ENCODE results near the gene TNNC1.

Gene TNNC1

GRCh38 chr3:52453496-52454249 is at the start of gene TNNC1:
Gene TNNC1, minus strand, starts transcription at chr3:52454041. Its CDS starts 26 bp downstream, at chr3:52454015.
- no peak for DNase-seq (ENCODE audit: low spot score)

GRCh38 chr3:52502808-52503350 is 49.0 kb upstream of the TNNC1 start:
- no peak for DNase-seq (ENCODE audit: low spot score)

- DNase-seq (ENCODE audit: low spot score): no peak
Measured at GRCh38 chr3:52502001-52502400, 48.2 kb upstream of the TNNC1 start.

- DNase-seq (ENCODE audit: low spot score): no peak
Measured at GRCh38 chr3:52501046-52501445, 47.2 kb upstream of the TNNC1 start.

- no peak for DNase-seq (ENCODE audit: low spot score)
Measured at GRCh38 chr3:52498137-52499054, 44.6 kb upstream of the TNNC1 start.

- no peak for DNase-seq (ENCODE audit: low spot score)
Measured at GRCh38 chr3:52495777-52496602, 42.1 kb upstream of the TNNC1 start.

GRCh38 chr3:52494886-52495495 is 41.1 kb upstream of the TNNC1 start, which contains the start of gene STAB1:
Gene STAB1, plus strand, starts transcription at chr3:52495338. Its CDS starts 76 bp downstream, at chr3:52495414.
- DNase-seq (ENCODE audit: low spot score): no peak

- DNase-seq (ENCODE audit: low spot score): no peak
Measured at GRCh38 chr3:52494445-52494844, 40.6 kb upstream of the TNNC1 start.

GRCh38 chr3:52493232-52494017 is 39.6 kb upstream of the TNNC1 start:
- no peak for DNase-seq (ENCODE audit: low spot score)

- DNase-seq (ENCODE audit: low spot score): no peak
Measured at GRCh38 chr3:52492059-52492458, 38.2 kb upstream of the TNNC1 start.

GRCh38 chr3:52490939-52491526 is 37.2 kb upstream of the TNNC1 start:
- no peak for DNase-seq (ENCODE audit: low spot score)

GRCh38 chr3:52490035-52490938 is 36.4 kb upstream of the TNNC1 start:
- no peak for DNase-seq (ENCODE audit: low spot score)

GRCh38 chr3:52489453-52489852 is 35.6 kb upstream of the TNNC1 start:
- no peak for DNase-seq (ENCODE audit: low spot score)

- DNase-seq (ENCODE audit: low spot score): no peak
Measured at GRCh38 chr3:52488746-52489145, 34.9 kb upstream of the TNNC1 start.

- no peak for DNase-seq (ENCODE audit: low spot score)
Measured at GRCh38 chr3:52487788-52488691, 34.2 kb upstream of the TNNC1 start.

GRCh38 chr3:52487050-52487787 is 33.4 kb upstream of the TNNC1 start:
- no peak for DNase-seq (ENCODE audit: low spot score)
